Trophoblast cell (in vitro differentiated cells and primary cell): ENCODE measurements around the gene C1orf74.

Experiments used
- DNase-seq, 2 donors: peaks; one replicate each; pipeline ENCODE4 v3.0.0-alpha.2; 2016
- H2AFZ ChIP-seq: 2 replicates; pipeline ENCODE4 v1.6.1; 2013; ENCODE audit warnings: low read length, moderate library complexity, mild to moderate bottlenecking; ENCODE audit not compliant: insufficient read depth, poor library complexity
- H2AK5ac ChIP-seq: 2 replicates; pipeline ENCODE4 v1.6.1; 2013; ENCODE audit warnings: mild to moderate bottlenecking, low read length
- H2BK120ac ChIP-seq: 2 replicates; pipeline ENCODE4 v1.6.1; 2013; ENCODE audit warnings: low read length, mild to moderate bottlenecking, moderate library complexity; ENCODE audit not compliant: insufficient read depth, poor library complexity
- H2BK12ac ChIP-seq: 2 replicates; pipeline ENCODE4 v1.6.1; 2013; ENCODE audit warnings: mild to moderate bottlenecking, low read length, moderate library complexity
- H2BK5ac ChIP-seq: 2 replicates; pipeline ENCODE4 v1.6.1; 2013; ENCODE audit warnings: low read length, low read depth, moderate library complexity, mild to moderate bottlenecking; ENCODE audit not compliant: poor library complexity
- H3K14ac ChIP-seq: 2 replicates; pipeline ENCODE4 v1.6.1; 2013; ENCODE audit warnings: mild to moderate bottlenecking, low read length
- H3K18ac ChIP-seq: 2 replicates; pipeline ENCODE4 v1.6.1; 2013; ENCODE audit warnings: mild to moderate bottlenecking, low read length
- H3K23ac ChIP-seq: 2 replicates; pipeline ENCODE4 v1.6.1; 2013; ENCODE audit warnings: low read length
- H3K27ac ChIP-seq: 2 replicates; pipeline ENCODE4 v1.5.1; 2013; ENCODE audit warnings: low read depth, mild to moderate bottlenecking, inconsistent platforms, low read length, moderate library complexity
- H3K27me3 ChIP-seq: 2 replicates; pipeline ENCODE4 v1.6.1; 2013; ENCODE audit warnings: inconsistent platforms, mild to moderate bottlenecking, low read length, moderate library complexity; ENCODE audit not compliant: insufficient read depth
- H3K36me3 ChIP-seq, 2 experiments: 1 replicate in 1 of 2; 2 replicates in 1 of 2; pipeline ENCODE4 v1.6.1; 2013; ENCODE audit warnings: low read length in 2 of 2, mild to moderate bottlenecking in 2 of 2, moderate library complexity in 1 of 2; ENCODE audit not compliant: insufficient read depth in 2 of 2, control insufficient read depth in 1 of 2
- H3K4ac ChIP-seq: 2 replicates; pipeline ENCODE4 v1.6.1; 2013; ENCODE audit warnings: low read depth, mild to moderate bottlenecking, low read length, moderate library complexity
- H3K4me1 ChIP-seq, 2 experiments: 1 replicate in 1 of 2; 2 replicates in 1 of 2; pipeline ENCODE4 v1.6.1; 2013; ENCODE audit warnings: low read length in 2 of 2, mild to moderate bottlenecking in 2 of 2, moderate library complexity in 1 of 2; ENCODE audit not compliant: insufficient read depth in 2 of 2, control insufficient read depth in 1 of 2
- H3K4me2 ChIP-seq: 2 replicates; pipeline ENCODE4 v1.6.1; 2013; ENCODE audit warnings: inconsistent platforms, mild to moderate bottlenecking, low read length, moderate library complexity
- H3K4me3 ChIP-seq: 2 replicates; pipeline ENCODE4 v1.5.1; 2013; ENCODE audit warnings: mild to moderate bottlenecking, low read depth, low read length, inconsistent platforms
- H3K79me1 ChIP-seq: one replicate; pipeline ENCODE4 v1.6.1; 2013; ENCODE audit warnings: low read length
- H3K79me2 ChIP-seq: 2 replicates; pipeline ENCODE4 v1.6.1; 2013; ENCODE audit warnings: low read length, mild to moderate bottlenecking; ENCODE audit not compliant: control insufficient read depth, insufficient read depth, poor library complexity
- H3K9ac ChIP-seq: 2 replicates; pipeline ENCODE4 v1.6.1; 2013; ENCODE audit warnings: mild to moderate bottlenecking, low read length
- H3K9me3 ChIP-seq: 2 replicates; pipeline ENCODE4 v1.6.1; 2013; ENCODE audit warnings: low read depth, mild to moderate bottlenecking, control low read depth, inconsistent platforms, low read length; ENCODE audit not compliant: insufficient read depth
- H4K12ac ChIP-seq: 2 replicates; pipeline ENCODE4 v1.6.1; 2013; ENCODE audit warnings: low read depth, mild to moderate bottlenecking, low read length, moderate library complexity
- H4K8ac ChIP-seq: 2 replicates; pipeline ENCODE4 v1.6.1; 2013; ENCODE audit warnings: low read depth, mild to moderate bottlenecking, low read length, moderate library complexity
- H4K91ac ChIP-seq: one replicate; pipeline ENCODE4 v1.6.1; 2013; ENCODE audit warnings: low read depth, mild to moderate bottlenecking, low read length, moderate library complexity
- WGBS: extraction: QIAGEN DNeasy Blood & Tissue Kit; methylation state at CpG from one replicate; pipeline ENCODE4 v1.1.7; 2013; ENCODE audit warnings: missing lambda C conversion rate; ENCODE audit not compliant: insufficient read length, insufficient coverage; ENCODE audit errors: extremely low coverage; 5-methylcytosine and 5-hydroxymethylcytosine counted together

The C1orf74 gene

GRCh38 chr1:209767706-209768105 is 16.7 kb downstream of the C1orf74 start:
- no peak overlapping the region for H3K4me3 ChIP-seq
- no peak overlapping the region for H3K4me2 ChIP-seq
- H4K91ac ChIP-seq = peak overlapping the region; percentile 51
- no peak overlapping the region for H3K9ac ChIP-seq
- no peak overlapping the region for H3K4ac ChIP-seq
- no peaks in the 10 kb centered on the region for H3K27me3 ChIP-seq
- peak overlapping the region; percentile 21 for H2BK12ac ChIP-seq
- no peak overlapping the region for H3K14ac ChIP-seq
- no peak overlapping the region for H4K12ac ChIP-seq
- no peak for DNase-seq
- no peak overlapping the region for H2AFZ ChIP-seq
- H3K4me1 ChIP-seq = peaks cover 20 to 23% of the 10 kb centered on the region in 2 experiments
- no peak overlapping the region for H3K23ac ChIP-seq
- peaks cover 2% of the 10 kb centered on the region for H3K79me2 ChIP-seq
- peaks cover 19% of the 10 kb centered on the region for H3K79me1 ChIP-seq
- H3K9me3 ChIP-seq = peaks cover 14% of the 10 kb centered on the region
- H2AK5ac ChIP-seq = no peak overlapping the region
- H3K36me3 ChIP-seq = peaks cover 0 to 2% of the 10 kb centered on the region in 2 experiments
- peak overlapping the region; percentile 42 for H2BK120ac ChIP-seq
- H3K18ac ChIP-seq = no peak overlapping the region
- H4K8ac ChIP-seq = no peak overlapping the region
- H2BK5ac ChIP-seq = peak overlapping the region; percentile 24
- H3K27ac ChIP-seq = no peak overlapping the region

- Histone ChIP-seq H3K4me2 (no peak overlapping the region), H3K4me1 (peaks cover 20 to 23% of the 10 kb centered on the region in 2 experiments), H3K9me3 (peaks cover 14% of the 10 kb centered on the region)
Measured at GRCh38 chr1:209767096-209767495, 17.3 kb downstream of the C1orf74 start.

DNA sequence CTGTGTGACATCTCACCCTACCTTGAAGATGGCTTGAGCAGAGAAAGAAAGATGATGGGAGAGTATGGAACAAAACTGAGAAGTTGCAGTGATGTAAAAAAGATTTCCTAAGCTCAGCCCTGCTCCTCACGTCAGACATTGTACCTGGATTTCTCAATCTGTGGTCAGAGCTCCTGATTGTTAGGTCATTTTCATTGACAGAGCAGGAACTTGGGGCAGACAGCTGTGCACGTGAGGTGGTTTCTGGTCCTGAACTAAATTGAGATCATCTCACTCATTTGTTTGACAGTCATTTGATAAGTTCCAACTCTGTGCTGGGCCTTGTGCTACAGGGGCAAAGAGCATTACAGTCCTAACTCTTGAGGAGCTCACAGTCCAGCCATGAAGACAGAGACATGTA is 18.3 kb downstream of the C1orf74 start:
- Histone ChIP-seq H4K12ac (no peak overlapping the region), H2BK5ac (no peak overlapping the region), H3K18ac (no peak overlapping the region), H3K4ac (no peak overlapping the region), H3K36me3 (no peaks in the 10 kb centered on the region), H2AK5ac (no peak overlapping the region), H3K4me2 (no peak overlapping the region), H3K9me3 (peaks cover 9% of the 10 kb centered on the region), H4K8ac (no peak overlapping the region), H2BK120ac (no peak overlapping the region), H3K79me1 (peaks cover 19% of the 10 kb centered on the region), H4K91ac (no peak overlapping the region), H3K4me1 (peaks cover 20 to 23% of the 10 kb centered on the region in 2 experiments), H3K23ac (no peak overlapping the region), H3K27ac (no peak overlapping the region), H3K9ac (no peak overlapping the region), H3K14ac (no peak overlapping the region), H2BK12ac (no peak overlapping the region), H2AFZ (no peak overlapping the region), H3K4me3 (no peak overlapping the region), H3K27me3 (no peaks in the 10 kb centered on the region), H3K79me2 (peaks cover 2% of the 10 kb centered on the region)
- no peak for DNase-seq
- no CpG with 5 or more reads among the region's 2 CpGs for WGBS

More at GRCh38 chr1:209767096-209767495, 17.3 kb downstream of the C1orf74 start:
- H3K23ac ChIP-seq = no peak overlapping the region
- H3K79me2 ChIP-seq = peaks cover 2% of the 10 kb centered on the region
- H2BK5ac ChIP-seq = no peak overlapping the region
- H2BK12ac ChIP-seq = no peak overlapping the region
- peaks cover 0 to 2% of the 10 kb centered on the region in 2 experiments for H3K36me3 ChIP-seq
- no peak overlapping the region for H3K27ac ChIP-seq
- no peak overlapping the region for H3K9ac ChIP-seq
- no peak overlapping the region for H3K18ac ChIP-seq
- H3K79me1 ChIP-seq = peaks cover 19% of the 10 kb centered on the region
- H4K8ac ChIP-seq = no peak overlapping the region
- H4K12ac ChIP-seq = no peak overlapping the region
- no peak overlapping the region for H3K4me3 ChIP-seq
- H3K27me3 ChIP-seq = no peaks in the 10 kb centered on the region
- DNase-seq = no peak
- H2BK120ac ChIP-seq = no peak overlapping the region
- no peak overlapping the region for H3K14ac ChIP-seq
- H4K91ac ChIP-seq = no peak overlapping the region
- no peak overlapping the region for H2AK5ac ChIP-seq
- no peak overlapping the region for H2AFZ ChIP-seq
- H3K4ac ChIP-seq = no peak overlapping the region

DNA sequence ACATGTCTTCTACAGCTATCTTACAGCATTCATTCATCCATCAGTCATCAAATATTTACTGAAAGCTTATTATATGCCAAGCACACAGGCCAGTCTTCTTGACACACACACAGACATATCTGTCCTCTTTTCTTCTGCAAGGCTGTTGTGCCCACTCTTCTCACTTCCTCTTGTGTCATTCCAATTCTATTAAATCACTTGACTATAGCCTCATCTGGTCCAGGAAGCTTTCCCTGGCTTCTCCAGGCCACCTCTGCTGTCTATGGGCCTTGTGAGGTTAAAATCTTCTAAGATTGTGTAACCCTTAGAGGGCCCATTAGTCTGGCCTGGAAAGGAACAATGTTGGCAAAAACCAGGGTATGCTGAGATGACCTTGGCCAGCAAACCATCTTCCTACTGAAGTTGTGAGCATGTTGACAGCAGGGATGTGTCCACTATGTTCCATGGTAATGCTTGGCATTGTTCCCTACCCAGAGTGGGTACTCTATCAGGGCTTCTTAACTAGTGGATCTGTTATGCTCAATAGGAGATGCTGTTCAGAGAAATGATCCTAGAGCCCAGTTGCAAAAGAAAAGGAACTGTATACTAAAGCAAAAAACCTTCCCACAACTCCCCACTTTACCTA is 23.2 kb downstream of the C1orf74 start:
- no peak overlapping the region for H3K9ac ChIP-seq
- H3K9me3 ChIP-seq = no peaks in the 10 kb centered on the region
- no peak overlapping the region for H2BK12ac ChIP-seq
- H4K91ac ChIP-seq = no peak overlapping the region
- H2AFZ ChIP-seq = no peak overlapping the region
- no peak overlapping the region for H3K4me3 ChIP-seq
- H3K27ac ChIP-seq = no peak overlapping the region
- no peak overlapping the region for H2AK5ac ChIP-seq
- no peak overlapping the region for H4K12ac ChIP-seq
- H3K79me1 ChIP-seq = no peaks in the 10 kb centered on the region
- no peak for DNase-seq
- H3K27me3 ChIP-seq = no peaks in the 10 kb centered on the region
- H3K14ac ChIP-seq = no peak overlapping the region
- no peaks in the 10 kb centered on the region for H3K4me1 ChIP-seq
- no peak overlapping the region for H3K18ac ChIP-seq
- no peak overlapping the region for H3K4ac ChIP-seq
- no peak overlapping the region for H3K23ac ChIP-seq
- H3K79me2 ChIP-seq = no peaks in the 10 kb centered on the region
- no peak overlapping the region for H4K8ac ChIP-seq
- H2BK5ac ChIP-seq = no peak overlapping the region
- no peak overlapping the region for H3K4me2 ChIP-seq
- no peak overlapping the region for H2BK120ac ChIP-seq
- H3K36me3 ChIP-seq = no peaks in the 10 kb centered on the region
